ENCODE data around the gene FARS2.
"Not testable (repeated sequence)": the region's sequence is repeated elsewhere in the genome, so short reads cannot be mapped to it uniquely, and the experiment has no call there.

The FARS2 gene

DNA sequence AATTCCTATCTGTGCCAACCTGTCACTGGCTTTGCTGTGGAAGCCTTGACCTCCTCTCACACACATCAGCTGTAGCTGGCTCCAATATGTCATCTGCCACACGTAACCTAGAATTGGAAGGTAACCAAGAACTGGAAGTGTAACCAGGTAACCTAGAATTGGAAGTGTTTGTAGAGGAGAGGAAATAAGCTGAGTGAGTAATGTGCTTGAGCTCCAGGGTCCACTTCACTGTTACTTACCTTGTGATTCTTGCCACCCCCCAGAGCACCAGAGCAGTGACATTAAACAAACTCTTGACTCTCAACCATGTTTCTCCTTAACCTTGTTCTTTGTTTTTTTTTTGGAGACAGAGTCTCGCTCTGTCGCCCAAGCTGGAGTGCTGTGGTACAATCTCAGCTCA is 394.9 kb downstream of the FARS2 start:
- H3K4me1 Mint-ChIP-seq: peaks cover 3% of the 10 kb centered on the region
- no peaks in the 10 kb centered on the region for H3K27me3 Mint-ChIP-seq
- no peak overlapping the region for H3K27ac Mint-ChIP-seq
- no peak for ATAC-seq
- peaks cover 63% of the 10 kb centered on the region for H3K36me3 Mint-ChIP-seq
- no peak overlapping the region for H3K4me3 Mint-ChIP-seq
- H3K9me3 Mint-ChIP-seq: no peaks in the 10 kb centered on the region

DNA sequence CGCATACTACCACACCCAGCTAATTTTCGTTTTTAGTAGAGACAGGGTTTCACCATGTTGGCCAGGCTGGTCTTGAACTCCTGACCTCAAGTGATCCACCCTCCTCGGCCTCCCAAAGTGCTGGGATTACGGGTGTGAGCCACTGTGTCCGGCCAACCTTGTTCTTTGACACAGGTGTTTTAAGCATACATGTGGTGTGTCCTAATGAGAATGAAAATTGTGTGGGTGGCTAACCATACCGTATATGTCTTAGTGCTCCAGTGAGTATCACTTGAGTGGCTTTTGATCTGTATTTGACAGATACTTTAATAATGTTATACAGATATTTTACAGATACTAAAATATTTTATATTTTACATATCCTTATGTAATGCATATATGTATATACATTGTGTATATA is 395.4 kb downstream of the FARS2 start:
- not testable (repeated sequence) for H3K4me3 Mint-ChIP-seq, H3K4me1 Mint-ChIP-seq

DNA sequence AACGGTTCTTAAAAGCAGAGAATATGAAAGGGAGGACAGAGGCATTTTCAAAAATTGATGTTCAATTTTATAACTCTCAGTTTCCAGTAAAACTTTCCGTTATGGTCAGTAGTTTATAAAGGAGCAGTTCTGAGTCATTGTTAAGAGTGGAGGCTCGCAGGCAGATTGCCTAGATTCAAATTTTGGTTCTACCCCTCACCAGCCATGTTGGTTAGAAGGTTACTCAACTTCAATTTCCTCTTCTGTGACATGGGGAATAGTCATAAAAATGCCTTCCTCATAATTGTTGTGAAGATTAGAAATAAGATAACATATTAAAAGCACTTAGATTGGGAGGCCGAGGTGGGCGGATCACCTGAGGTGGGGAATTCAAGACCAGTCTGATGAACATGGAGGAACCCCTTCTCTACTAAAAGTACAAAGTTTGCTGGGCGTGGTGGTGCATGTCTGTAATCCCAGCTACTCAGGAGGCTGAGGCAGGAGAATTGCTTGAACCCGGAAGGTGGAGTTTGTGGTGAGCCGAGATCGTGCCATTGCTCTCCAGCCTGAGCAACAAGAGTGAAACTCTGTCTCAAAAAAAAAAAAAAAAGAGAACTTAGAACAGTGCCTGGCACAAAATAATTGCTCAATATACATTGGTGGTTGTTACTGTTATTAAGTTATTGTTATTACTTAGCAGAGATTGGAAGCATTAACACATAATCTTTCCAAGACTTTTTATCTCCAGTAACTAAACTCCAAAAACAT is 396.5 kb downstream of the FARS2 start:
- H3K4me3 Mint-ChIP-seq: no peak overlapping the region
- peaks cover 50% of the 10 kb centered on the region for H3K36me3 Mint-ChIP-seq
- ATAC-seq: no peak
- H3K4me1 Mint-ChIP-seq: peaks cover 10% of the 10 kb centered on the region
- H3K27ac Mint-ChIP-seq: no peak overlapping the region
- no peaks in the 10 kb centered on the region for H3K9me3 Mint-ChIP-seq
- H3K27me3 Mint-ChIP-seq: no peaks in the 10 kb centered on the region

More for the DNA sequence above, 395.4 kb downstream of the FARS2 start:
- not testable (repeated sequence) for H3K9me3 Mint-ChIP-seq, H3K27ac Mint-ChIP-seq, H3K27me3 Mint-ChIP-seq, ATAC-seq
- peaks cover 60% of the 10 kb centered on the region for H3K36me3 Mint-ChIP-seq

DNA sequence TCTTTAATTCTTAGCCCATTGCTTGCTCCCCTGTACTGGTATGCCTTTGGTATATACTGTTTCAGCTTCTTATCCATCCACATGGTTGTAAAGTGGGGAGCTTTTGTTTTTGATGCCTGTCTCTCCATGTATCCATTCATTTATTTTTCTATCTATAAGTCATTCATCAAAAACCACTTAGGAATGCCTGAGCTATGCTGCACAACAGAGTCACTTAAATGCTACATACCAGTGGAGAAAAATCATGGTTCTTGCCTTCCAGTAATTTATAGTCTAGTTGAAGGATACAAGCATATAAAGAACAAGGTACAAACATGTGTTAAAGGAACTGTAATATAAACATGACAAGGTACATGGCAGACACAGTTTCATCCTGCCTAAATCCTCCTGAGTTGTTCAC is 398.2 kb downstream of the FARS2 start:
- no peak for ATAC-seq
- H3K36me3 Mint-ChIP-seq: peaks cover 38% of the 10 kb centered on the region

DNA sequence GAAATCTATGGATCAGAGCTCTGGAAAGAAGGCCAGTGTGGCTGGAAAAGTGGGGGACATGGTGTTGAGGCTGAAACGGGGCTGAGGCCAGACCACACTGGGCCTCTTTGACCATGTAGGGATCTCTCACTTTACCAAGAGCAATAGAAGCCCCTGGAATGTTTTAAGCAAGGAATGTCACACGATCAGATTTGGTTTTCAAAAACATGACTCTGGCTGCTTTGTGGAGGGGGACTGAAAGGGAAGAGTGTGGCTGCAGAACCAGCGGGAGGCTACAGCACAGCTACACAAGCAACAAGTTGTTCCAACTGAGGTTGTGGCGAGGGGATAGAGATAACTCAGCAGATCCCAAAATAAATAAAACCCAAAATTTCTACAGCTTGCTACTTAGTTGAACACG is 399.5 kb downstream of the FARS2 start:
- no peaks in the 10 kb centered on the region for H3K27me3 Mint-ChIP-seq
- no peak for ATAC-seq
- H3K27ac Mint-ChIP-seq: no peak overlapping the region
- peaks cover 25% of the 10 kb centered on the region for H3K36me3 Mint-ChIP-seq
- no peaks in the 10 kb centered on the region for H3K9me3 Mint-ChIP-seq
- no peak overlapping the region for H3K4me3 Mint-ChIP-seq
- peaks cover 23% of the 10 kb centered on the region for H3K4me1 Mint-ChIP-seq

More for the DNA sequence above, 398.2 kb downstream of the FARS2 start:
- H3K27ac Mint-ChIP-seq: no peak overlapping the region
- H3K27me3 Mint-ChIP-seq: no peaks in the 10 kb centered on the region
- H3K4me1 Mint-ChIP-seq: peaks cover 10% of the 10 kb centered on the region
- H3K4me3 Mint-ChIP-seq: no peak overlapping the region
- no peaks in the 10 kb centered on the region for H3K9me3 Mint-ChIP-seq

DNA sequence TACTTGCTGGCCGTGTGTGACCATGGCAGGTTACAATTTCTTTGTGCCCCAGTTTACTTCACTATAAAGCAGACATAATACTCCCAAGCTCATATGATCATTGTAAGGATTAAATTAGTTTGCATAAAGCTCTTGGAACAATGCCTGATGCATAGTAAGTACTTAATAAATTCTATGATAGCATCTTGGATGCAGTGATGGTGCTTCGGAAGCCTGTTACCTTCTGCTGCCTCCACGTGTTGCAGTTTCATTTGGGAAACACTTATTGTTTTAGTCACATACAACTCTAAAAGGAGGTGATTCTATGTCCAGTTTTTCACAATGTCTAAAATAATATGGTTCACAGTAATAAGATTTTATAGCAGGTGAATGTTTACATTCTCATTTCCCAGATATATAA is 401.5 kb downstream of the FARS2 start:
- Mint-ChIP-seq H3K4me3 (no peak overlapping the region), H3K4me1 (peaks cover 26% of the 10 kb centered on the region), H3K27me3 (no peaks in the 10 kb centered on the region), H3K36me3 (peaks cover 18% of the 10 kb centered on the region), H3K27ac (no peak overlapping the region), H3K9me3 (no peaks in the 10 kb centered on the region)
- no peak for ATAC-seq

DNA sequence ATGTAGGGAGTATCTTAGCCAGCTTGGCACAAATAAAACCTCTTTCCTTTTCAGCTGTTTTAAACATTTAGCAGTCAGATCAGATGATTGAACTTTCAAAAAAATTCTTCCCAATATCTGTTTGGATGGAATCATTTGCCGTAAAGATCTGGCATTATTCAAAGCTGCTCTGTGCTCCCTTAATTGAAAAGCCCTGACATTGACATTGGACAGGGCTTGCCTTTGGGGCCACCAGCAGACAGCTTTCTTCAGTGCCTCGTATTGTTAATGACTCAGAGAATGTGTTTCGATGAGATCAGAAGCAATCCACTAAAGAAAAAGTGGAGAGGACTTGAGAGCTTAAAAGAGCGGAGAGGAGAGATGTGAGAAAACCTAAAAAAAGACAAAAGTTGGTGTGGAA is 401.9 kb downstream of the FARS2 start:
- no peak for ATAC-seq
- no peak overlapping the region for H3K4me3 Mint-ChIP-seq
- peaks cover 26% of the 10 kb centered on the region for H3K4me1 Mint-ChIP-seq
- no peaks in the 10 kb centered on the region for H3K27me3 Mint-ChIP-seq
- H3K9me3 Mint-ChIP-seq: no peaks in the 10 kb centered on the region
- H3K36me3 Mint-ChIP-seq: peaks cover 18% of the 10 kb centered on the region
- no peak overlapping the region for H3K27ac Mint-ChIP-seq

DNA sequence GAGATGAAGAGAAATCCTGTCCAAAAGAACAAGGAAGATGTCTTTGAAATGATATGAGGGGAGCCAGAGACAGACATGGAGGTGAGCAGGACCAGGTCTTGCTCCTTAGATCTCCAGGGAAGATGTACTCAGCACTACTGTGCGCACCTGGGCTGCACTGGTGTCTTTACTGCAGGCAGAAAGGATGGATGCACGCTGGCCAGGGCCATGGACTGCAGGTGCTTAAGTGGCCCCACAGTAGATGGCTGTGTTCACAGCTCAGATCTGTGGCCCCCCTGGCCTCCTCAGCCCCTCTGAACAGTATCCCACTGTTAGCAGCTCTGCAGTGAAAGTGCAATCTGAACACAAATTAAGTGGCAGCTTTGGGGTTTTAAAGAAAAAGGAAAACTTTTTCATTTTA is 402.4 kb downstream of the FARS2 start:
- Mint-ChIP-seq H3K9me3 (no peaks in the 10 kb centered on the region), H3K27ac (no peak overlapping the region), H3K36me3 (peaks cover 18% of the 10 kb centered on the region), H3K4me1 (peaks cover 26% of the 10 kb centered on the region), H3K4me3 (no peak overlapping the region), H3K27me3 (no peaks in the 10 kb centered on the region)
- ATAC-seq: no peak

DNA sequence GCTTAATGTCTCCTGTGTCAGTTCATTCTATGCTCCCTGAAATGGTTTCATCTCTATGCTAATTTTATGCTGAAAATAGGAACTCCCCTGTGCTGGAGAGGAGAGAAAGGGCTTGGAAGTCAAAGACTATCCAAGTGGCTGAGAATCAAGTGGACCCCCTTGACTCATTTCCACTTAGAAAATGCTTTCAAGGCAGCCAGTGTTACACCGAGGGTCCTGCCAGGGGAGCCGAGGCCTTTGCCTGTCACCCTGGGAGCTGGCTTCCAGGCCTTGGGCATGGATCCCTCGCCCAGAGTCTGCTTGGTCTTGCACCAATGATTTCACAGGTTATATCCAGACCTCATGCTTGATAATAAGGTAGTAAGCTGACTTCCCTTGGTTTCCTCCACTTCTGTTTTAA is 402.8 kb downstream of the FARS2 start:
- Mint-ChIP-seq H3K4me1 (peaks cover 26% of the 10 kb centered on the region), H3K4me3 (no peak overlapping the region), H3K9me3 (no peaks in the 10 kb centered on the region), H3K27ac (no peak overlapping the region), H3K36me3 (peaks cover 18% of the 10 kb centered on the region), H3K27me3 (no peaks in the 10 kb centered on the region)
- ATAC-seq: no peak

DNA sequence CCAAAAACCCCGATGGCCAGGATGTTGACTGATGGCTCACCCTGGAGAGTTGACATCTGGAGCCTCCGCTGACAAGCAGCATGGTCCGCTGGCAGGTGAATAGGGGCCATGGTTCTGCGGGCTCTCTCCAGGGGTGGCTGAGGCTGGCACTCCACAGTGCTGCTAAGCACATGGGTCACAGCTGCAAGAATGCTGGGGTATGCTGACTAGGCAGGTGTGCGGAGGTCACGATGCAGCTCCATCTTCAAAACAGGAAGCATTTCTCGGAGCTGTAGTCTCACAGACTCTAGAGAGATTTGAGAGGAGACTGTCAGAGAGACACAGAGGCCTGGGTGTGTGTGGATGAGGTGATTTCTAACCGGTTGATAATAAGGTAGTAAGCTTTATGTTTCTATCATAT is 403.9 kb downstream of the FARS2 start:
- no peaks in the 10 kb centered on the region for H3K9me3 Mint-ChIP-seq
- peak overlapping the region; percentile 4 for H3K4me3 Mint-ChIP-seq
- ATAC-seq: peak; percentile 89
- peaks cover 12% of the 10 kb centered on the region for H3K36me3 Mint-ChIP-seq
- H3K27me3 Mint-ChIP-seq: no peaks in the 10 kb centered on the region
- peak overlapping the region; percentile 71 for H3K27ac Mint-ChIP-seq
- peaks cover 26% of the 10 kb centered on the region for H3K4me1 Mint-ChIP-seq

DNA sequence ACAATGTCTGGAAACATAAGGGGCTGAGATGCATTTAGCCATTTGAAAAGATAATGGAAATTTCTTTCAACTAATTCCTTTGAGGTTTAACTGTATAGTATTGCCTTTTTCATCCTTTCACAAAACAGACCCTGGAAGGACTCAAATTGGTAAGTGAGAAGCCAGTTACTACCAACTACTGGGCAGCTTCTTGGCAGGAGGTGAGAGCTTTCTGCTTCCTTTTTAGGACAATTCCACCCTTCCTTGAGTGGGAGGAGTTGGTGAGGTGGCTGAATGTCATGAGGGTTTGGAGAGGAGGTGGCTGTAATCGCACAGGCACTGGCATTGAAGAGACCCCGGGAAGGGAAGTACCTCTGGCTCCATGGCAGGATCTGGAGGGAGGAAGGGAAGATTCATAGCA is 404.4 kb downstream of the FARS2 start:
- peaks cover 28% of the 10 kb centered on the region for H3K4me1 Mint-ChIP-seq
- H3K36me3 Mint-ChIP-seq: peaks cover 8% of the 10 kb centered on the region
- no peaks in the 10 kb centered on the region for H3K27me3 Mint-ChIP-seq
- H3K27ac Mint-ChIP-seq: peak overlapping the region; percentile 71
- no peaks in the 10 kb centered on the region for H3K9me3 Mint-ChIP-seq
- no peak overlapping the region for H3K4me3 Mint-ChIP-seq
- no peak for ATAC-seq

DNA sequence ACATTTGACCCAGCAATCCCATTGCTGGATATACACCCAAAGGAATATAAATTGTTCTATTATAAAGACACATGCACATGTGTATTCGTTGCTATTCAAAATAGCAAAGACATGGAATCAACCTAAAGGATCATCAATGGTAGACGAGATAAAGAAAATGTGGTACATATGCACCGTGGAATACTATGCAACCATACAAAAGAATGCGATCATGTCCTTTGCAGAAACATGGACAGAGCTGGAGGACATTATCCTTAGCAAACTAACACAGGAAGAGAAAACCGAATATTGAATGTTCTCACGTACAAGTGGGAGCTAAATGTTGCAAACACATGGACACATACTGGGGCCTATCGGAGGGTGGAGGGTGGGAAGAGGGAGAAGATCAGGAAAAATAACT is 405.4 kb downstream of the FARS2 start:
- Mint-ChIP-seq H3K36me3 (peaks cover 5% of the 10 kb centered on the region), H3K27me3 (no peaks in the 10 kb centered on the region), H3K4me3 (no peak overlapping the region), H3K4me1 (peaks cover 31% of the 10 kb centered on the region), H3K27ac (no peak overlapping the region), H3K9me3 (no peaks in the 10 kb centered on the region)
- no peak for ATAC-seq

DNA sequence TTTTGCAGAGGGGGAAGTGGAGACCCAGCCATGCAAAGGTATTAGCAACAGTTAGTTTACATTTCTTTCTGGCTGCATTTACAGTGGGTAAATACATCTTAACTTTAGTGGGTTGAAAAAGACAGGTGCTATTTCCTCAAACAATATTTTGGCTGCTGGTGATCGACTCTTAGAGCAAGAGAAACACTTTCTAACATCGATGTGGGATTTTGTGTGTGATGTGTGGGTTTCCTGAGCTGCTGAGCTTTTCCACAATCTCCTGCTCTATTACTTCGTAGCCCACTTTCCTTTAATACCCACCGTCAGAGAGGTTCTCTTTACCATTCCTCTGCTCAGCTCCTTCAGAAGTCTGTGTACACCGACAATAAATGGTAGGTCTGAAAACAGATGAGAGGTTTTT is 406.4 kb downstream of the FARS2 start:
- no peak for ATAC-seq
- Mint-ChIP-seq H3K9me3 (no peaks in the 10 kb centered on the region), H3K27ac (no peak overlapping the region), H3K36me3 (peaks cover 11% of the 10 kb centered on the region), H3K4me1 (peaks cover 32% of the 10 kb centered on the region), H3K4me3 (no peak overlapping the region), H3K27me3 (no peaks in the 10 kb centered on the region)

DNA sequence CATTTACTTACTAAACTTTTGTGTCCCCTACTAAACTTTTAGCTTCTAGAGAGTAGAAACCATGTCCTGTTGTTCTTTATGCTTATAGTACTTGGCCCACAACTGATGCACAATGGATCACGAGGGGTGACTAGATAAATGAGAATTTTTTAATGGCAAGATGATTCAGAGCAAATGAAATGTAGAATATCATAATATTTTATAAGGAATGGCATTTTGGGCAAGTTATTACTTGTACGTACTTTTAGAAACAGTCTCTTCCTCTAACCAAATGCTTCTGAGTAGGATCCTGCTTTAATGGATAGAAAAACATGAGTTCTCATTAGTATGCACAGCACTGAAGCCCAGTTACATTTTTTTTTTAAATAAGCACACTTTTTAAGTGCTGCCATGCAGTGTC is 409.1 kb downstream of the FARS2 start:
- Mint-ChIP-seq H3K4me3 (no peak overlapping the region), H3K27me3 (no peaks in the 10 kb centered on the region), H3K27ac (no peak overlapping the region), H3K9me3 (no peaks in the 10 kb centered on the region), H3K4me1 (peaks cover 23% of the 10 kb centered on the region), H3K36me3 (peaks cover 11% of the 10 kb centered on the region)
- no peak for ATAC-seq

DNA sequence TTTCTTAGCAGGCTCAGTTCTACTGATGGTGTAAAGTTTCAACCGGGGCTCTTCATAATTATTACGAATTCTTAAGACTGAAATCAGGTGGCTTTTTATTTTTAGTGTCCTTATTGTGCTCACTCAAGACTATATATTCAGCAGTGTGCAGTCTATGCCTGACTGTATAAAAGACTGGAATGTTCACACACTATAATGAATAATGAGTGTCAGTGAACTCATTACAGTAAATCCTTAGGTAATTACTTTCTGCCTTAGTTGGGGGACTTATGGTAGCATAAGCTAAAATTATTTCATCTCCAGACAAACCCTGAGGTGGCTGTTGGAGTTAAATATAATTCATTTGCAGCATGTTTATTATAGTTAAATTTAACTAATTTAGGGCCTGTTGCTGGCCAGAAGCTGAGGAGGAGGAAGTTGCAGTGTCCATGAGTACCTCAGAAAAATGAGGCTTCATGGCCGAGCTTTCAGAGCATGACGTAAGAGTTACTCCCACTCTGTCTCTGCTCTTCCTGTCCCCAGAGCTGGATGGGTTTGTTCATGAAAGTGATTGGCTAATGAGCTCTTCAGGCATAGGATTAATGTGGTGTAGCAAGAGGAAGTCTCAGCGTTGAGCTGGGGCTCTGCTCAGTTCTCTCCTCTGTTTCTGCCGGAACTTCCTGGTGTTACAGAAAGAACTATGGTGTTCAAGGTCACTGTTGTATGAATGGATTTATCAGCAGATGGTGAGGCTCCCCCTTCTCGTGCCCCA is 409.7 kb downstream of the FARS2 start:
- Mint-ChIP-seq H3K4me3 (no peak overlapping the region), H3K4me1 (peaks cover 17% of the 10 kb centered on the region), H3K9me3 (no peaks in the 10 kb centered on the region), H3K36me3 (peaks cover 11% of the 10 kb centered on the region), H3K27ac (peak overlapping the region; percentile 64), H3K27me3 (no peaks in the 10 kb centered on the region)
- peak; percentile 66 for ATAC-seq
